Measurements from ENCODE around the gene ZNF304. TPM values are rescaled to one million over a fixed set of nuclear protein-coding genes. Genes with fewer than 3 reads are reported as not detected.

ZNF304 gene
- total RNA-seq, 4 donors from 2014 or later: 3.3 to 9.0 (median 5.7) TPM

DNA sequence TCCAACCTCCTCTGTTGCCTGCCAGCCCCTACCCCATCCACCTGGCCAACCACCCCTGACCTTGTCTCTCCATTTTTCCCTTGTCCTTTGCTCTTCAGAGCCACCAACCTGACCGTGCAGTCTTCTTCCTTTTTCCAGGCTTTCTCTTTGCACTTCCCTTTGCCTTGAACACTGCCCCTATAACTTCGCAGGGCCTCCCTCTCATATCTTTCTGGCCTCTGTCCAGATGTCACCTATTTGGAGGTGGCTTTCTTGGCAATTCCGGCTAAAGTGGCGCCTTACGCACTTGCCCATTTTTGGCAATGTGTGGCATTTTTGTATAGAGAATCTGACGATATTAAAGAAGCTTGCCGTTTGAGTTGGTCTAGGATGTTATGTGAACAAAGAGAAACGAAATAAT, 30.0 kb upstream of the ZNF304 start:
- intact Hi-C loops (cut with DNase I): no loop called here
- peak overlapping the region; percentile 61 to 93 (median 76) for H3K4me3 ChIP-seq
- no peak for TF ChIP-seq POLR2A (IDR thresholded peaks at IDR 0.05)
- TF ChIP-seq, protein P1, sequence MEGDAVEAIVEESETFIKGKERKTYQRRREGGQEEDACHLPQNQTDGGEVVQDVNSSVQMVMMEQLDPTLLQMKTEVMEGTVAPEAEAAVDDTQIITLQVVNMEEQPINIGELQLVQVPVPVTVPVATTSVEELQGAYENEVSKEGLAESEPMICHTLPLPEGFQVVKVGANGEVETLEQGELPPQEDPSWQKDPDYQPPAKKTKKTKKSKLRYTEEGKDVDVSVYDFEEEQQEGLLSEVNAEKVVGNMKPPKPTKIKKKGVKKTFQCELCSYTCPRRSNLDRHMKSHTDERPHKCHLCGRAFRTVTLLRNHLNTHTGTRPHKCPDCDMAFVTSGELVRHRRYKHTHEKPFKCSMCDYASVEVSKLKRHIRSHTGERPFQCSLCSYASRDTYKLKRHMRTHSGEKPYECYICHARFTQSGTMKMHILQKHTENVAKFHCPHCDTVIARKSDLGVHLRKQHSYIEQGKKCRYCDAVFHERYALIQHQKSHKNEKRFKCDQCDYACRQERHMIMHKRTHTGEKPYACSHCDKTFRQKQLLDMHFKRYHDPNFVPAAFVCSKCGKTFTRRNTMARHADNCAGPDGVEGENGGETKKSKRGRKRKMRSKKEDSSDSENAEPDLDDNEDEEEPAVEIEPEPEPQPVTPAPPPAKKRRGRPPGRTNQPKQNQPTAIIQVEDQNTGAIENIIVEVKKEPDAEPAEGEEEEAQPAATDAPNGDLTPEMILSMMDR (IDR thresholded peaks at IDR 0.05): no peak
- 19 to 27% methylated on average over 8 of the region's 8 CpGs for WGBS, 2 donors
- no peak for DNase-seq
- H3K9me3 ChIP-seq: no peaks in the 10 kb centered on the region
- H3K27ac ChIP-seq: peak overlapping the region; percentile 89 to 94 (median 92)
- H3K4me1 ChIP-seq: peaks cover 0 to 30% (median 12%) of the 10 kb centered on the region in 3 donors
- H3K36me3 ChIP-seq: peaks cover 0 to 34% (median 14%) of the 10 kb centered on the region in 3 donors
- peaks cover 0 to 5% (median 0%) of the 10 kb centered on the region in 4 donors for H3K27me3 ChIP-seq

GRCh38 chr19:57321751-57322150, 29.3 kb upstream of the ZNF304 start:
- no peak for TF ChIP-seq POLR2A (IDR thresholded peaks at IDR 0.05)
- TF ChIP-seq, protein P1 (IDR thresholded peaks at IDR 0.05): no peak
- Histone ChIP-seq H3K4me1 (peaks cover 0 to 30% (median 12%) of the 10 kb centered on the region in 3 donors), H3K27ac (peak overlapping the region in 2 of 4 donors; percentile 89 to 91), H3K36me3 (peaks cover 0 to 41% (median 21%) of the 10 kb centered on the region in 3 donors), H3K27me3 (peaks cover 0 to 5% (median 0%) of the 10 kb centered on the region in 4 donors), H3K9me3 (no peaks in the 10 kb centered on the region), H3K4me3 (peak overlapping the region in 2 of 4 donors; percentile 61 to 93)
- WGBS, 2 donors: 63 to 65% methylated on average over 3 of the region's 3 CpGs
- intact Hi-C loops (cut with DNase I): no loop called here
- DNase-seq: no peak

DNA sequence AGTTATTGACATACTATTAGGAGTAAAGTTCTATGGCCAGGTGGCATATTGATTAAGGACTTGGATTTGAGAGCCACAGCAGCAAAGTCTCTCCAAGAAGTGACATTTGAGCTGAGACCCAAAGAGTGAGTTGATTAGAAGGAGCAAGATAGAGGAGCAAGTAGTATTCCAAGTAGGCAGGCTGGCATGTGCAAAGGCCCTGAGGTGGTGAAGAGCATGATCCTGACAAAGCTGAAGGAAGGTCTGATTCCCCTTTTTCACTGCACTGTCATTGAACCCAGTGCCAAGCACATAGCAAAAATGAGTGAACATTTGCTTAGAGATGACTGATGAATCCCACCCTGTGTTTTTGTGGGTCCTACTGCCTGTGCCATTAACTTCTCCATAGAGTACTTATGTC, 26.1 kb upstream of the ZNF304 start:
- H3K27ac ChIP-seq: no peak overlapping the region
- intact Hi-C loops (cut with DNase I): no loop called here
- peaks cover 18 to 73% (median 45%) of the 10 kb centered on the region in 3 donors for H3K36me3 ChIP-seq
- peaks cover 0 to 24% (median 12%) of the 10 kb centered on the region in 3 donors for H3K4me1 ChIP-seq
- H3K4me3 ChIP-seq: no peak overlapping the region
- TF ChIP-seq POLR2A (IDR thresholded peaks at IDR 0.05): no peak
- TF ChIP-seq, protein P1 (IDR thresholded peaks at IDR 0.05): no peak
- H3K9me3 ChIP-seq: peaks cover 0 to 19% (median 12%) of the 10 kb centered on the region in 3 donors
- no peaks in the 10 kb centered on the region for H3K27me3 ChIP-seq
- DNase-seq: no peak

DNA sequence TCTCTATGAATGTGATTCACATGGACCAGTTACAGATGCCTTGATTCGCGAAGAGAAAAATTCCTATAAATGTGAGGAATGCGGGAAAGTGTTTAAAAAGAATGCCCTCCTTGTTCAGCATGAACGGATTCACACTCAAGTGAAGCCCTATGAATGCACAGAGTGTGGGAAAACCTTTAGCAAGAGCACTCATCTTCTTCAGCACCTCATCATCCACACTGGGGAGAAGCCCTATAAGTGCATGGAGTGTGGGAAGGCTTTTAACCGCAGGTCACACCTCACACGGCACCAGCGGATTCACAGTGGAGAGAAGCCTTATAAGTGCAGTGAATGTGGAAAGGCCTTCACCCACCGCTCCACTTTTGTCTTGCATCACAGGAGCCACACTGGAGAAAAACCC, 23.1 kb upstream of the ZNF304 start:
- intact Hi-C loops (cut with DNase I): no loop called here
- Histone ChIP-seq H3K27me3 (no peaks in the 10 kb centered on the region), H3K4me3 (no peak overlapping the region), H3K9me3 (peaks cover 0 to 19% (median 12%) of the 10 kb centered on the region in 3 donors), H3K27ac (no peak overlapping the region), H3K36me3 (peaks cover 18 to 86% (median 45%) of the 10 kb centered on the region in 3 donors), H3K4me1 (peaks cover 0 to under 1% (median 0%) of the 10 kb centered on the region in 3 donors)
- TF ChIP-seq, protein P1 (IDR thresholded peaks at IDR 0.05): no peak
- TF ChIP-seq POLR2A (IDR thresholded peaks at IDR 0.05): no peak
- DNase-seq: no peak
- 89 to 96% methylated on average over 8 of the region's 8 CpGs for WGBS, 2 donors

DNA sequence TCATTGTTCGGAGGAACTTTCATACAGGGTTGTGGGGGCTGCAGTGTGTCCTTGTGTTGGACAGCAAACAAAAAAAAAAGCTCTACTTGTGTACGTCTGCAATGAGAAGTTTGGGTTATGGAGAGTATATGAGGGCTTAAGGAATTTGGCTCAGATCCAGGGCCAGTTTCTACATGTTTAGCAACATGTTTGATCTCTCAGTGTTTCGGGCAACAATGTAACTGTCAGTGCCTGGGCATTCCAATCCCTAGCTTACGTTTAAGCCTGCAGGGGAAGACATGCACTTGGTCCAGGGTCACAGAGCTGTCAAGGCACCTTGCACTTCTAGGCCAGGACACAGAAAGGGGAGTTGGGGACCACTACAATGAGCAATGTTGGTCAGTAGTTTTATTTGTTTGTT, 16.9 kb upstream of the ZNF304 start:
- Histone ChIP-seq H3K4me1 (peaks cover 0 to 14% (median 0%) of the 10 kb centered on the region in 3 donors), H3K9me3 (no peaks in the 10 kb centered on the region), H3K27me3 (no peaks in the 10 kb centered on the region), H3K27ac (peak overlapping the region in 1 of 4 donors; percentile 13), H3K4me3 (no peak overlapping the region), H3K36me3 (peaks cover under 1 to 24% (median under 1%) of the 10 kb centered on the region in 3 donors)
- intact Hi-C loops (cut with DNase I): no loop called here
- TF ChIP-seq POLR2A (IDR thresholded peaks at IDR 0.05): no peak
- TF ChIP-seq, protein P1 (IDR thresholded peaks at IDR 0.05): no peak
- WGBS, 2 donors: 48 to 49% methylated on average over 4 of the region's 4 CpGs
- DNase-seq: no peak
